A673 (cell line): ENCODE data around the gene OR51G1. TPM values are rescaled to one million over a fixed set of nuclear protein-coding genes. Genes with fewer than 3 reads are reported as not detected.

Experiments used
- BruUV-seq: library from RNA; stranded (reverse); fragments of 400-500 nt; replicated peaks from 2 replicates; lab custom pipeline; 2021; lab: Mats Ljungman, UMichigan
- CTCF ChIA-PET: fragments of 300-600 bp; sonication (Branson Sonifier 250); formaldehyde crosslinking; loops from one replicate; lab custom pipeline; 2022; ENCODE audit warnings: antibody characterized with exemption; lab: Charles Lee
- POLR2A ChIA-PET: fragments of 300-600 bp; sonication (Branson Sonifier 250); formaldehyde crosslinking; loops from one replicate; lab custom pipeline; 2022; ENCODE audit warnings: antibody characterized with exemption; ENCODE audit not compliant: low non-redundant PET; lab: Charles Lee
- DNase-seq: peaks from one replicate; pipeline ENCODE4 v3.0.0-alpha.2; 2015; ENCODE audit warnings: low spot score
- H3K27ac ChIP-seq: fragments of 200-600 bp; sonication (generic); 2 replicates; pipeline ENCODE4 v1.5.1; 2016; ENCODE audit warnings: mixed run types, low read depth, mild to moderate bottlenecking, mixed read lengths, antibody characterized with exemption, low read length; ENCODE audit not compliant: poor library complexity, severe bottlenecking
- H3K27me3 ChIP-seq: fragments of 200-600 bp; sonication (generic); replicated peaks from 2 replicates; pipeline ENCODE4 v1.6.1; 2017; ENCODE audit warnings: mixed run types, low read depth, mild to moderate bottlenecking, mixed read lengths, antibody characterized with exemption, low read length; ENCODE audit not compliant: insufficient read depth, poor library complexity
- H3K36me3 ChIP-seq: fragments of 200-600 bp; sonication (generic); 2 replicates; pipeline ENCODE4 v1.6.1; 2016; ENCODE audit warnings: mixed run types, mild to moderate bottlenecking, mixed read lengths, antibody characterized with exemption, low read length; ENCODE audit not compliant: insufficient read depth, poor library complexity, severe bottlenecking
- H3K4me1 ChIP-seq: fragments of 200-600 bp; sonication (generic); 2 replicates; pipeline ENCODE4 v1.6.1; 2017; ENCODE audit warnings: mixed run types, mild to moderate bottlenecking, mixed read lengths, antibody characterized with exemption, low read length; ENCODE audit not compliant: insufficient read depth, poor library complexity, severe bottlenecking
- H3K4me3 ChIP-seq: fragments of 200-600 bp; sonication (generic); 2 replicates; pipeline ENCODE4 v1.5.1; 2016; ENCODE audit warnings: low read depth, mixed run types, mild to moderate bottlenecking, mixed read lengths, low read length; ENCODE audit not compliant: poor library complexity, severe bottlenecking
- H3K9me3 ChIP-seq: fragments of 200-600 bp; sonication (generic); 2 replicates; pipeline ENCODE4 v1.6.1; 2016; ENCODE audit warnings: mixed run types, low read depth, mild to moderate bottlenecking, mixed read lengths, antibody characterized with exemption, low read length; ENCODE audit not compliant: poor library complexity, severe bottlenecking
- CTCF ChIP-seq: fragments of 300-800, 200-600 bp; sonication (generic); conservative IDR thresholded peaks from 2 replicates; pipeline ENCODE4 v1.5.1; 2017; ENCODE audit warnings: low read depth, mild to moderate bottlenecking, antibody characterized with exemption, low read length, moderate library complexity, mixed read lengths
- EZH2 ChIP-seq: fragments of 200-600 bp; sonication (generic); IDR thresholded peaks from 2 replicates; pipeline ENCODE4 v1.6.1; 2017; ENCODE audit warnings: borderline replicate concordance, low read depth, mild to moderate bottlenecking, mixed read lengths, antibody characterized with exemption, low read length; ENCODE audit not compliant: poor library complexity, severe bottlenecking
- intact Hi-C: fragments of 100-400 bp; cut with micrococcal nuclease; formaldehyde crosslinking; loops from one replicate; pipeline ENCODE4 v1.10.0; 2022; ENCODE audit not compliant: unreplicated experiment
- total RNA-seq: library from RNA; stranded (reverse); gene quantifications from 2 replicates; pipeline ENCODE4 v1.2.3, GENCODE V29; 2021

The OR51G1 gene
- total RNA-seq, 1 experiment from 2014 or later = not detected

GRCh38 chr11:4903484-4903883, 20.7 kb downstream of the OR51G1 start, which contains the start of gene OR51A7:
Gene OR51A7, plus strand, starts transcription at chr11:4903783. Its CDS starts 3,587 bp downstream, at chr11:4907370.
- H3K27ac ChIP-seq = no peak within 1 kb of the TSS
- intact Hi-C loops = no loop called here
- DNase-seq = no peak
- no peaks in the 10 kb centered on the region for H3K4me1 ChIP-seq
- no peaks in the 10 kb centered on the region for H3K27me3 ChIP-seq
- no TSS peak for BruUV-seq
- no peaks in the 10 kb centered on the region for H3K9me3 ChIP-seq
- CTCF ChIA-PET = no interaction called here
- POLR2A ChIA-PET = no interaction called here
- H3K4me3 ChIP-seq = no peak within 1 kb of the TSS
- TF ChIP-seq CTCF = no peak
- TF ChIP-seq EZH2 = no peak
- no peaks in the 10 kb centered on the region for H3K36me3 ChIP-seq

- Histone ChIP-seq H3K36me3 (no peaks in the 10 kb centered on the region), H3K4me3 (no peak overlapping the region)
- CTCF ChIA-PET = no interaction called here
Measured at GRCh38 chr11:4891996-4892640, 32.0 kb downstream of the OR51G1 start.

GRCh38 chr11:4890279-4890678, 33.9 kb downstream of the OR51G1 start:
- ChIA-PET POLR2A (no interaction called here), CTCF (no interaction called here)
- Histone ChIP-seq H3K36me3 (no peaks in the 10 kb centered on the region), H3K9me3 (no peaks in the 10 kb centered on the region), H3K4me1 (no peaks in the 10 kb centered on the region), H3K4me3 (no peak overlapping the region), H3K27me3 (no peaks in the 10 kb centered on the region), H3K27ac (no peak overlapping the region)
- TF ChIP-seq CTCF (no peak), EZH2 (no peak)
- no TSS peak for BruUV-seq
- intact Hi-C loops = no loop called here
- DNase-seq = no peak

More at GRCh38 chr11:4891996-4892640, 32.0 kb downstream of the OR51G1 start:
- TF ChIP-seq EZH2 = no peak
- no peak for TF ChIP-seq CTCF
- no peak overlapping the region for H3K27ac ChIP-seq
- DNase-seq = peak; percentile 12
- intact Hi-C loops = no loop called here
- POLR2A ChIA-PET = no interaction called here
- no peaks in the 10 kb centered on the region for H3K4me1 ChIP-seq
- no peaks in the 10 kb centered on the region for H3K9me3 ChIP-seq
- H3K27me3 ChIP-seq = no peaks in the 10 kb centered on the region
- BruUV-seq = no TSS peak
